ENCODE measurements around the gene MMP13.

Gene MMP13

GRCh38 chr11:102940714-102941588 lies 14.6 kb downstream of the MMP13 start:
- Histone ChIP-seq H3K27ac (ENCODE audit: extremely low read depth, low read depth, low read length) (no peak overlapping the region), H3K36me3 (ENCODE audit: control insufficient read depth in 2 of 2, insufficient read depth in 1 of 2, low read length in 2 of 2) (no peaks in the 10 kb centered on the region), H3K9me3 (ENCODE audit: control insufficient read depth, insufficient read depth, low read depth, low read length) (no peaks in the 10 kb centered on the region), H3K4me3 (ENCODE audit: low read depth, low read length) (no peak overlapping the region), H3K4me1 (ENCODE audit: control insufficient read depth, insufficient read depth, low read length) (no peaks in the 10 kb centered on the region)
- peak; percentile 78 for TF ChIP-seq ZNF654 (tag by site-specific recombination; IDR thresholded peaks at IDR 0.05; ENCODE audit: low read depth)
- peak; percentile 37 for TF ChIP-seq CTCF (tag by site-specific recombination; IDR thresholded peaks at IDR 0.05)
- no peak for TF ChIP-seq ZNF184 (tag by site-specific recombination; IDR thresholded peaks at IDR 0.05)
- TF ChIP-seq GLIS1 (tag by site-specific recombination; IDR thresholded peaks at IDR 0.05), result no peak
- 0 out of 2 replicates have a peak, but pooled peaks have one; percentile 31 for TF ChIP-seq ZNF660 (tag by site-specific recombination; IDR thresholded peaks at IDR 0.05)
- TF ChIP-seq ELK4 (IDR thresholded peaks at IDR 0.05; ENCODE audit: borderline replicate concordance, low read depth, low read length), result no peak
- no peak for TF ChIP-seq ZNF747 (tag by site-specific recombination; IDR thresholded peaks at IDR 0.05)
- TF ChIP-seq ZBTB17 (tag by site-specific recombination; IDR thresholded peaks at IDR 0.05), result no peak
- CTCF ChIA-PET, result interaction anchor here (0.5 to 3.6 kb wide), 44 partner anchors 8 to 1595 kb away, joined by 3 to 38 read pairs (median 4); partner anchors contain the start of gene MMP10
- POLR2A ChIA-PET, result no interaction called here

- no peaks in the 10 kb centered on the region for H3K4me1 ChIP-seq (ENCODE audit: control insufficient read depth, insufficient read depth, low read length)
- ChIA-PET POLR2A (no interaction called here), CTCF (interaction anchor here (0.5 to 0.6 kb wide), 2 partner anchors 204 to 343 kb away, joined by 3 read pairs; no protein-coding TSS in a partner anchor)
- no peak overlapping the region for H3K4me3 ChIP-seq (ENCODE audit: low read depth, low read length)
- no peak overlapping the region for H3K27ac ChIP-seq (ENCODE audit: extremely low read depth, low read depth, low read length)
- H3K9me3 ChIP-seq (ENCODE audit: control insufficient read depth, insufficient read depth, low read depth, low read length), result no peaks in the 10 kb centered on the region
- peak; percentile 81 for TF ChIP-seq ZNF146 (tag by site-specific recombination; IDR thresholded peaks at IDR 0.05)
- TF ChIP-seq YY1 (tag by site-specific recombination; IDR thresholded peaks at IDR 0.05), result no peak
- no peak for TF ChIP-seq ZNF175 (tag by site-specific recombination; IDR thresholded peaks at IDR 0.05)
- TF ChIP-seq GFI1B (tag by site-specific recombination; IDR thresholded peaks at IDR 0.05), result no peak
- TF ChIP-seq EGR2 (tag by site-specific recombination; IDR thresholded peaks at IDR 0.05; ENCODE audit: low read depth), result no peak
- H3K36me3 ChIP-seq (ENCODE audit: control insufficient read depth in 2 of 2, insufficient read depth in 1 of 2, low read length in 2 of 2), result no peaks in the 10 kb centered on the region
Observed at GRCh38 chr11:102936864-102937509, 18.5 kb downstream of the MMP13 start.

- Histone ChIP-seq H3K4me3 (ENCODE audit: low read depth, low read length) (no peak overlapping the region), H3K4me1 (ENCODE audit: control insufficient read depth, insufficient read depth, low read length) (no peaks in the 10 kb centered on the region), H3K36me3 (ENCODE audit: control insufficient read depth in 2 of 2, insufficient read depth in 1 of 2, low read length in 2 of 2) (no peaks in the 10 kb centered on the region), H3K9me3 (ENCODE audit: control insufficient read depth, insufficient read depth, low read depth, low read length) (no peaks in the 10 kb centered on the region), H3K27ac (ENCODE audit: extremely low read depth, low read depth, low read length) (no peak overlapping the region)
- ChIA-PET CTCF (interaction anchor here (1.6 kb wide), 1 partner anchor 10 kb away, joined by 6 read pairs; no protein-coding TSS in a partner anchor), POLR2A (no interaction called here)
- TF ChIP-seq ZNF768 (tag by site-specific recombination; IDR thresholded peaks at IDR 0.05) (no peak), ZNF544 (tag by site-specific recombination; IDR thresholded peaks at IDR 0.05) (no peak), BCL6B (tag by site-specific recombination; IDR thresholded peaks at IDR 0.05) (no peak), KLF10 (tag by site-specific recombination; IDR thresholded peaks at IDR 0.05) (no peak), ZNF112 (tag by site-specific recombination; IDR thresholded peaks at IDR 0.05) (no peak), REST (tag by site-specific recombination; IDR thresholded peaks at IDR 0.05) (no peak), ZNF37A (tag by site-specific recombination; IDR thresholded peaks at IDR 0.05) (no peak), ZNF214 (tag by site-specific recombination; IDR thresholded peaks at IDR 0.05; ENCODE audit: borderline replicate concordance) (no peak), ZNF645 (tag by site-specific recombination; IDR thresholded peaks at IDR 0.05) (no peak)
Observed at GRCh38 chr11:102935514-102935913, 20.0 kb downstream of the MMP13 start.
